K562 (cell line): ENCODE measurements around the gene UCP3.

Source experiments
- CTCF ChIP-seq, 3 experiments: IDR thresholded peaks in 2 of 3; conservative IDR thresholded peaks in 1 of 3; 2 replicates each; pipeline ENCODE4 v1.5.1; 2011 to 2012; ENCODE audit warnings: low read length in 3 of 3, mild to moderate bottlenecking in 3 of 3, control low read depth in 2 of 3, improper control_type of control experiment in 1 of 3, inconsistent platforms in 1 of 3, low read depth in 1 of 3, mixed read lengths in 1 of 3, moderate library complexity in 1 of 3; ENCODE audit not compliant: insufficient read depth in 2 of 3
- IFI16 ChIP-seq: fragments of 250-450 bp; sonication (Bioruptor Pico); IDR thresholded peaks from 2 replicates; pipeline ENCODE4 v2.1.2; 2022; ENCODE audit warnings: mild to moderate bottlenecking, inconsistent platforms
- L3MBTL2 ChIP-seq: fragments of 450-650 bp; IDR thresholded peaks from 2 replicates; pipeline ENCODE4 v1.6.1; 2016; ENCODE audit warnings: mild to moderate bottlenecking, moderate library complexity

- TF ChIP-seq IFI16 (CRISPR knock-in tag) (no peak), CTCF (IDR thresholded peaks at IDR 0.05 in 2 of 3, conservative IDR thresholded peaks at IDR 0.05 in 1 of 3; ENCODE audit: insufficient read depth in 2 of 3, low read depth in 1 of 3, low read length in 3 of 3) (no peak), L3MBTL2 (no peak)
Observed at GRCh38 chr11:73996161-73996747, 12.6 kb downstream of the UCP3 start.
